ENCODE data around the gene KCNH8.

KCNH8 gene

DNA sequence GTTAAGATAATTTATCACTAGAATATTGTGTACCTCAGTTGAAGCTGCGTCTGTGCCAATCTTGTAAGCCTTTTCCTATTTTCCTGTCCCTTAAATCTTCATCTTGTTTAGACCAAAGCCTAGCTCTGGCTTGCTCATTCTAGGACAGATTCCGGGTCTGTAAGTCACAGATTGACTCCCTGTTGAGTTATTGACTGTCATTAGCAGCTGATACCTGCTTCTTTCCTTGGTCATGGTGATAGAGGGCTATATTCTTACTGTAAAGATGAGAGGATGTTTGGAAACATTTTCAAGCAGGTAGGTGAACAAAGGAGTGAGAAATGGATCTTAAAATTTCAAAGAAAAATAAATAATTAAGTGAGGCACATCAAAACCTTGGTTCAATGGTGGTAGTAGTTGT is 200.2 kb downstream of the KCNH8 start:
- DNase-seq (ENCODE audit: low read depth) = no peak
- no peak overlapping the region for H3K4me3 ChIP-seq (replicated peaks; ENCODE audit: low read depth, low read length)
- TF ChIP-seq, protein P1, sequence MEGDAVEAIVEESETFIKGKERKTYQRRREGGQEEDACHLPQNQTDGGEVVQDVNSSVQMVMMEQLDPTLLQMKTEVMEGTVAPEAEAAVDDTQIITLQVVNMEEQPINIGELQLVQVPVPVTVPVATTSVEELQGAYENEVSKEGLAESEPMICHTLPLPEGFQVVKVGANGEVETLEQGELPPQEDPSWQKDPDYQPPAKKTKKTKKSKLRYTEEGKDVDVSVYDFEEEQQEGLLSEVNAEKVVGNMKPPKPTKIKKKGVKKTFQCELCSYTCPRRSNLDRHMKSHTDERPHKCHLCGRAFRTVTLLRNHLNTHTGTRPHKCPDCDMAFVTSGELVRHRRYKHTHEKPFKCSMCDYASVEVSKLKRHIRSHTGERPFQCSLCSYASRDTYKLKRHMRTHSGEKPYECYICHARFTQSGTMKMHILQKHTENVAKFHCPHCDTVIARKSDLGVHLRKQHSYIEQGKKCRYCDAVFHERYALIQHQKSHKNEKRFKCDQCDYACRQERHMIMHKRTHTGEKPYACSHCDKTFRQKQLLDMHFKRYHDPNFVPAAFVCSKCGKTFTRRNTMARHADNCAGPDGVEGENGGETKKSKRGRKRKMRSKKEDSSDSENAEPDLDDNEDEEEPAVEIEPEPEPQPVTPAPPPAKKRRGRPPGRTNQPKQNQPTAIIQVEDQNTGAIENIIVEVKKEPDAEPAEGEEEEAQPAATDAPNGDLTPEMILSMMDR (IDR thresholded peaks at IDR 0.05; ENCODE audit: low read length, missing control alignments) = no peak

- no peak overlapping the region for H3K4me3 ChIP-seq (replicated peaks; ENCODE audit: low read depth, low read length)
- TF ChIP-seq, protein P1 (IDR thresholded peaks at IDR 0.05; ENCODE audit: low read length, missing control alignments) = peak; percentile 62
- peak; percentile 39 for DNase-seq (ENCODE audit: low read depth)
Observed at GRCh38 chr3:19348941-19349564, 200.7 kb downstream of the KCNH8 start.

DNA sequence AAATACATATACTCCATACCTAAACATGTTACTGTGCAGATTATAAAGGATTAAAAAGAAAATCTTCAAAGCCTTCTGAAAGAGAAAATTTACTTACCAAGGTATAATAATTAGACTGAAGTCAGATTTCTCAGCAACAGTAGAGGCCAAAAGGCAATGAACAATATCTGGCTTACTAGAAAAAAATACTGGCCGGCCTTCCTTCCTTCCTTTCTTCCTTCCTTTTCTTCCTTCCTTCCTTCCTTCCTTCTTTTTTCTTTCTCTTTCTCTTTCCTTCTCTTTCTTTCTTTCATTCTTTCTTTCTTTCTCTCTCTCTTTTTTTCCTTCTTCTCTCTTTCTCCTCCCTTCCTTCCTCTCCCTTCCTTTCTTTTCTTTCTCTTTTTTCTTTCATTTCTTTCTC is 209.6 kb downstream of the KCNH8 start:
- no peak for DNase-seq (ENCODE audit: low read depth)
- no peak overlapping the region for H3K4me3 ChIP-seq (replicated peaks; ENCODE audit: low read depth, low read length)
- TF ChIP-seq, protein P1 (IDR thresholded peaks at IDR 0.05; ENCODE audit: low read length, missing control alignments) = no peak

DNA sequence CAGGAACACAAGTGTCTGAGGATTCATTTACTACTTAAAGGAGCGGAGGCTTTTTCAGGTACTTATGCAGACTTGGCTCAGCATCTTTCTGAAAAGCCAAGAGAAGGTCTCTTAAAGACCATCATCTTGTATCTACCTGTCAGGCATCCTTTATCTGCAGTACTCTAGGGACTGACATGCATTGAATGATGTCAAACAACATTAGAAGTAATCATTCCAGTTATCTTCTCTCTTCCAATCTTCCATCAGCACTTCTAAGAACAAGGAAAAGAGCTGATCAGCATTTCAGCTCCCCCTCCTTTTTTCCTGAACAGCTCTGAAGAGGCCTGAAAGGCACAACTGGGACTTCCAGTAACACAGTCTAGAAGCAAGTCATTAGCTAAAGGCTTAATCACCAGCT is 214.8 kb downstream of the KCNH8 start:
- no peak for DNase-seq (ENCODE audit: low read depth)
- H3K4me3 ChIP-seq (replicated peaks; ENCODE audit: low read depth, low read length) = no peak overlapping the region
- TF ChIP-seq, protein P1 (IDR thresholded peaks at IDR 0.05; ENCODE audit: low read length, missing control alignments) = no peak

- TF ChIP-seq, protein P1 (IDR thresholded peaks at IDR 0.05; ENCODE audit: low read length, missing control alignments) = no peak
- no peak overlapping the region for H3K4me3 ChIP-seq (replicated peaks; ENCODE audit: low read depth, low read length)
- DNase-seq (ENCODE audit: low read depth) = no peak
Observed at GRCh38 chr3:19364148-19364547, 215.8 kb downstream of the KCNH8 start.

DNA sequence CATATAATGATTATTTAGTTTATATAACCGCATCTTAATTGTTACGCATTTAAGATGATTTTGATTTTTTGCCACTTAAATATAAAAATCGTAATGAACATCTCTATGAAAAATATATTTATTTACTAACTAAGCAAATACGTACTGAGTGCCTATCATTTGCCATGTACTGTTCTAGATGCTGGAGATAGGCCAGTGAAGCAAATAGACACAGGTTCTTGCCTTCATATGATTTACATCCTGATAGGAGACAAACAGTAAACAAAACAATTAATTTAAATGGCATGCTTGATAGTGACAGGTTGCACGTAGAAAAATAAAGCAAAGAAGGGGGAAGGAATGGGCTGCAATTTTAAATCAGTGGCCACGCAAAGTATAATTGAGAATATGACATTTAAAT is 217.2 kb downstream of the KCNH8 start:
- DNase-seq (ENCODE audit: low read depth) = no peak
- no peak overlapping the region for H3K4me3 ChIP-seq (replicated peaks; ENCODE audit: low read depth, low read length)
- TF ChIP-seq, protein P1 (IDR thresholded peaks at IDR 0.05; ENCODE audit: low read length, missing control alignments) = no peak

DNA sequence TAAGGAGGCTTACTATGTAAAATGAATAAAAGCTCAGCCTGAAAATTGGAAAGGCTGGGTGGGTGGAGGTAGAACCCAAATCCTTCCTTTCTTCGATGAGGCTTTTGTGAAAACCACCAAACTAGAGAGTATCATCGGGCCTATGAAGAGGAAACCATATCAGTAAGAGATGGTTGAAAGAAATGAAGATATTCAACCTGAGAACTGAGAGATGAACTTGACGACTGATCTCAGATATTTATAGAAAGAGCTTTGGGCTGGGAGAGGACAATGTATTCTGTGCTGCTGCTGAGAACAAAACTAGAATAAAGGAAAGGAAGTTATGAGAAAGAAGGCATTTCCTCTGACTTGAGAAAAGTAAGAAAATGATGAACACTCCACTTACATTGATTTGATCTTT is 236.6 kb downstream of the KCNH8 start:
- H3K4me3 ChIP-seq (replicated peaks; ENCODE audit: low read depth, low read length) = no peak overlapping the region
- TF ChIP-seq, protein P1 (IDR thresholded peaks at IDR 0.05; ENCODE audit: low read length, missing control alignments) = no peak
- DNase-seq (ENCODE audit: low read depth) = no peak
